Measurements from ENCODE around the gene CELA1.
"Not testable (repeated sequence)": the region's sequence is repeated elsewhere in the genome, so short reads cannot be mapped to it uniquely, and the experiment has no call there.

Gene CELA1

GRCh38 chr12:51341251-51342007, 5.0 kb downstream of the CELA1 start:
- DNase-seq, result peak; percentile 46

- no peak for DNase-seq
These were observed 6.7 kb downstream of the CELA1 start for GRCh38 chr12:51339750-51340149.

DNA sequence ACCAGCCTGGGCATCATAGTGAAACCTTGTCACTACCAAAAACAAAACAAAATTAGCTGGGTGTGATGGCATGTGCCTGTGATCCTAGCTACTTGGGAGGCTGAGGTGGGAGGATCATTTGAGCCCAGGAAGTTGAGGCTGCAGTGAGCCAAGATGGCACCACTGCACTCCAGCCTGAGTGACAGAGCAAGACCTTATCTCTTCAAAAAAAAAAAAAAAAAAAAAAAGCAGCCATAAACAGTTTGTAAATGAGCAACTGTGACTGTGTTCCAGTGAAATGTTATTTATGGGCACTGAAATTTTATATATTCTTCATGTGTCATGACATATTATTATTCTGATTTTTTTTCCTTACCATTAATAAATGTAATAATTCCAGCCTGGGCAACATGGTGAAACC, 9.1 kb downstream of the CELA1 start:
- not testable (repeated sequence) for DNase-seq

- no peak for DNase-seq
These were observed 10.5 kb downstream of the CELA1 start for GRCh38 chr12:51335931-51336330.

DNA sequence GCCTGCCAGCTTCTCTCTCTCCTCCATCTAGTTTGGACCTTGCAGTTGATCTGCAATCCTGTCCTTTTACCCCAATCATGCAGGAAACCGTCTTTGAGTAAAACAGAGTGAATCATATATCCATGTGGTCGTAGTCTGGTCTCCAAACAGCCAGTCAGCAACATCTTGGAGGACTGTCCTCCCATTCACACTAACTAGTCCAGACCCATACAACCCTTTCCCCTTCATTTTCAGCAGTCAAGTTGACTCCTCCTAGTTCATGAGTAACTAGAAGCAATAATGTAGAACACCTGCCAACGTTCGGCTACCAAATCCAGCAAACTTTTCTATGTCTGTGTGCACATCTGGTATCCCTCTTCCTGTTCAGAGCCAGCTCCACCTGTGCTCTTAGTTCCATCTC, 11.7 kb downstream of the CELA1 start:
- no peak for DNase-seq

GRCh38 chr12:51333536-51333935, 12.9 kb downstream of the CELA1 start:
- DNase-seq, result no peak

- no peak for DNase-seq
These were observed 16.3 kb downstream of the CELA1 start for GRCh38 chr12:51330186-51330585.

GRCh38 chr12:51329742-51330141, 16.7 kb downstream of the CELA1 start:
- DNase-seq, result no peak

DNA sequence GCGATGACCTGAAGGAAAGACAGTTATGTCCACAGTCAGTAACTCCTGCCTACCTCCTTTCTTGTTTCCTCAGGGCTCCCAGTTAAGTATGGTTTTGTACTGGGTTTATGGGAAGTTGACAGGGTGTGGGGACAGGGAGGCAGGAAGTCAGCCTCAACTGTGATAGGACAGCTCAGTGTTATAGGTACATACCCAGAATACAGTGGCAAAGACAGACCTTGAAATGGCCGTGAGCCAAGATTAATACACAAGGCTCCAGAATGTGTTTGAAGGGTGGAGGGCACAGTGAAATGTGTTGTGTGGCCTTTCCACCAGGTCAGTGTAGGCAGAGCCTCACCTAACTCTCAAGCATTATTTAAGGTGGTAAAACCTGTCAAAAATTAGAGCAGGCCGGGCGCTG, 17.9 kb downstream of the CELA1 start:
- DNase-seq, result no peak

DNA sequence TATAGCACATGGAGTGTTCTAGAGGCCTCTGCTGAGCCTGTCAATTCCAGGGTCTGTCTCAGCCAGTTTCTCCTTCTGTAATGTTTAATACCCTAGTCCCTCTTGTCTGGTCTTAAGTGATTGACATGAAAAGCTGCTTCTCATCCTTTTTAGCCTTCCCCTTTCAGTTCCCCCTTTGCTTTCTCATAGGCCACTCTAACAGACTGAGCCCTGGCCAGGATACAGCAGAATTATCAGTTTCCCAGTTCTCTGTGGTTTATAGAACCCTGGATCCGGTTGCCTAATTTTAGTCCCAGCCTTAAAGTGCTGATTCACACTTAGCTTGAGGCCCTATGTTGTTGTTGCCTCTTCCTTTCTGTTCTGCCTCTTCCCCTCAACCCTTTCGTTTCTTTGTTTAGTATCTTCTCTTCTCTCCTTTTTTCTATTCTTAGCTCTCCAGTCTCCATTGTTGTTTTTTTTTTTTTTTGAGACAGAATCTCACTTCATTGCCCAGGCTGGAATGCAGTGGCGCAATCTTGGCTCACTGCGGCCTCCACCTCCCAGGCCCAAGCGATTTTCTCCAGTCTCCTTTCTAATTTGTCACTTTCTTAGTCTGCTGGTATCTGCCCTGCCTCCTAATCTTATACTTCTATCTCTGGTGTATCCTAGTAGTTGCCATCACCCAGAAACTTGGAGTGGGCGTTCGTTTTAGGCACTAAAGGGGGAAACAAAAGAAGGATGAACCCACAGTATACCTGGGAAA, 19.6 kb downstream of the CELA1 start:
- DNase-seq, result no peak

DNA sequence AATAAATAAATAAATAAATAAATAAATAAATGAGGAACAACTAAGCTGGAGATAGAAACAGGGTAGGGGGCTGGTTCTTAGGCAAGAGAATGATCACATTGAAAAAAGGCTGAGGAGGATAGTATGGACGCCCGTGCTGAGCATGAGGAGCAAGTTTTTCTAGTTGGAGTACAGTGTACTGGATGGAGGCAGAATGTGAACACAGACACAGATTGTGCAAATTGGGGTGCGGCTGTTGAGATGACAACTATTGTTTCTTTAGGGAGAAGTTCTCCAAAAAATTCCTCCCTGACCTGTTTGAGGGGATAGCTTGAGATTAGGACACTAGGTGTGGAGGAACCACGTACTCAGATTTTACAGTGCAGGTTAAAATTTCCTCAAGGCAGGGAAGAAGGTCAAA, 21.5 kb downstream of the CELA1 start:
- no peak for DNase-seq

DNA sequence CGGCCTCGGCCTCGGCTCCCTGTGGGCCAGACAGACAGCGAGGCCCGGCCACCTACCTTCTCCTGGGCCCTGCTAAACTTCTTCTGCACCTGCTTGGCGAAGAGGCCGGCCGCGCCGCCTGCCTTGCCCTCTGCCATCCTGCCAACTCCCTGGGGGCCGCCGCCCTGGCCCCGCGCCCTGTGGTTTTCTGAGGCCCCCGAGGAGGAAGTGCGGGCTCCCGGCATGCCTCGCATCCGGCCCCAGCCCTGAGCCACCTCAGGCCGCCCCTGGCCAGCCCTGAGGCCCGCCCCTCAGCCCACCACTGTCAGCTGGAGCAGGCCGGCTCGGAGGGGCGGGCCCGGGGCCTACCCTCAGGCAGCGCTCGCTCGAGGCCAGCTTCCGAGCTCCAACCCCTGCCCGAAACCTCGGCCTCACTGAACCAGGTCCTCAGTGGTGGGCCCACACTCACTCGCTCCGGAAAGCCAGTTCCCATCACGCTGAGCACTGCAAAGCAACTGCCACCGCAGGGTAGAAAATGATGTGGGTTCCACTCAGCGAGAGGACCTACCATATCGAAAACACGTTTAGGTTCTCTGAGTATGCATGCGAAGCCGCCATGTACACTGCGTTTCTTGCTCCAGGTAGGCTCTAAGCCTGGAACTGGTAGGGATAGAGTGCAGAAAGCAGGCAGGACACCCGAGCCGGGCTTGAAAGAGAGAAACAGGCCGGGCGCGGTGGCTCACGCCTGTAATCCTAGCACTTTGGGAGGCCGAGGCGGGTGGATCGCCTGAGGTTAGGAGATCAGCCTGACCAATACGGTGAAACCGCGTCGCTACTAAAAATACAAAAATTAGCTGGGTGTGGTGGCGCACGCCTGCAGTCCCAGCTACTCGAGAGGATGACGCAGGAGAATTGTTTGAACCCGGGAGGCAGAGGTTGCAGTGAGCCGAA, 22.2 kb downstream of the CELA1 start, which contains the start of gene BIN2:
Gene BIN2 (minus strand): TSS at position 209 of the 930 bp plus-strand sequence. CDS start 72 bp downstream, at position 137.
- DNase-seq, result no peak

GRCh38 chr12:51323317-51323960, 23.0 kb downstream of the CELA1 start:
- DNase-seq, result no peak

DNA sequence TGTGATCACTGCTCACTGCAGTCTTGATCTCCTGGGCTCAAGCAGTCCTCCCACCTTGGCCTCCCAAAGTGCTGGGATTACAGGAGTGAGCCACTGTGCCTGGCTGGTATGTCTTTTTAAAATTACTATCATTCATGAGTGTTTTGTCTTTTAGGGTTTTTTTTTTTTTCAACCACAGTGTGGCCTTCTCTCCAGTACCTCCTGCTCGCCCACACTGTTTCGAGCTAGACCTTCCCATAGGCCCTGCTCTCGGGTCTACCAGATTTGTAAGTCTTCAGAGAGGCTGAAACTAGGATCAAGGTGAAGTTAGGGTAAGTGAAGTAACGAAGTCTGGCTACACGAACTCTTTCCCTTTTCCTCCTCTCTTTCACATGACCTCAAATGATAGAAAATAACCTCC, 24.0 kb downstream of the CELA1 start:
- DNase-seq, result no peak

DNA sequence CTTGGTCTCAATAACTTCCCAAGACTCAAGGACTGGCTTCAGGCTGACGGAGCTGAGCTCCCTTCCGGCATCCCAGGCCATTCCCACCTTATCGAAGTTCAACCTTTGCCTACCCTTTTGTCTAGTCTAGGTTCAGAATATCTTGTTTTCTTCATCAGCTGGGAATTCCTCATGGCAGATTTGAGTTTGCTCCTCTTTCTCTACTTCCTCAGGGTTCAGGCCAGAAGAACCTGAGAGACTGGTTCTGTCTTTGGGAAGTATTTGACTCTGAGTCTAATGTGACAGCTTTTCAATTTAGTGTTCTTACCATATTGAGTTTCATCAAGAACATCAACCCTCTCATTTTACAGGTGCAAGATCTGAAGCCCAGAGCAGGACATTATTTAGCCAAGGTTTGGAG, 24.6 kb downstream of the CELA1 start:
- DNase-seq, result no peak

- no peak for DNase-seq
These were observed 25.7 kb downstream of the CELA1 start for GRCh38 chr12:51320695-51321320.

GRCh38 chr12:51320311-51320694, 26.2 kb downstream of the CELA1 start:
- DNase-seq, result no peak

DNA sequence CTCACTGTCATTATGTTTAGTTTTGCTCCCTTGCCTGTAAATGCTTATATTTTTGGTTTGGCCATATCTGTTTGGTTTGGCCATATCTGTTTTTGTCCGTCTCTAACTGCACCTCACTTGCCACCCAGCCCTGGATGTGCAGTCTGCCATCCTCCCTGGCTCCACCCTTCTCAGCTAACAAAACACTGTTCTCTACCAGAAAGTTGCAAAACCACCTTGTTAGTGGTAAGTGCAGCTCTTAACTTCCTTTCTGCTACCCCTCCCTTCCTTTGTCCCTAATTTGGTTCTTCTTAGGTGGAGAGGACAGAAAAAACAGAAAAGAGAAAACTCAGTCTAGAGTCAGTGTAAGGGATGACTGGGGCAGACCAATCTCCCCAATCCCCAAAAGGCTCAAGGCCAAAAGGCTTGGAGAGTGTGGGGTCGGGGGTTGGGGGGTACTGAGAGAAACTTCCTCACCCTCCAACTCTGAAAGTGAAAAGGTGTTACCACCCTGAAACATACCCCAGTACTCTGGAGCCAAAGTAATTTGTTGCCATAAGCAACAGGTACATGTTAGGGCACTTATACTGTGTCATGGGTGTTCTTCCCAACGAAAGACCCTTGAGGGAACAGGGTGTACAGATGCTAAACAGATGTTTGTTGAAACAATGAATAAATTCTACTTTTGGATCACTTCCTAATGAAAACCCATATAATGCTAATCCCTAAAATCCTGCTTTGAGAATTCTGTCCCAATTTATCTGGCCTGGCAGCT, 27.5 kb downstream of the CELA1 start:
- DNase-seq, result no peak

DNA sequence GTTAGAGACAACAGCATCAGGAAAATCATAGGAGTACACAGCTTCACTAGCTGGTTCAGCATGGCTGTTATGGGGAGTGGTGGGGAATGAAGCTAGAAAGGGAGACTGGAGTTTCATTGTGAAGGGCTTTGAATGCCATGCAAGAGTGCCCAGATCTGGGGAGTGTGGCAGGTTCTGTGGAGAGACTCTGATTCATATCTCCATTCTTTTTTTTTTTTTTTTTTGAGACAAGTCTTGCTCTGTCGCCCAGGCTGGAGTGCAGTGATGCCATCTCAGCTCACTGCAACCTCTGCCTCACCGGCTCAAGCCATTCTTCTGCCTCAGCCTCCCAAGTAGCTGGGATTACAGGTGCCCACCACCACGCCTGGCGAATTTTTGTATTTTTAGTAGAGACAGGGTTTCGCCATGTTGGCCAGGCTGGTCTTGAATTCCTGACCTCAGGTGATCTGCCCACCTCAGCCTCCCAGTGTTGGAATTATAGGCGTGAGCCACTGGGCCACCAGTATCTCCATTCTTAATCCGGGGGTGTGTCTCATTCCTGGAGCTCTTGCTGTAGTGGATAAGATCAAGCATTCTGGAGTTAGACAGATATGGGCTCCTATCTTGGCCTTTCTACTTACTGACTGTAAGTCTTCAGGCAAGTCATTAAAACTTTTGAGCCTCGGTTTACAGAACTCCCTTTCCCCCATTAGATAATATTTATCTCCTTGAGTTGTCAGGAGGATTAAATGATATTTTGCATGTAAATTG, 28.2 kb downstream of the CELA1 start:
- DNase-seq, result not testable (repeated sequence)

DNA sequence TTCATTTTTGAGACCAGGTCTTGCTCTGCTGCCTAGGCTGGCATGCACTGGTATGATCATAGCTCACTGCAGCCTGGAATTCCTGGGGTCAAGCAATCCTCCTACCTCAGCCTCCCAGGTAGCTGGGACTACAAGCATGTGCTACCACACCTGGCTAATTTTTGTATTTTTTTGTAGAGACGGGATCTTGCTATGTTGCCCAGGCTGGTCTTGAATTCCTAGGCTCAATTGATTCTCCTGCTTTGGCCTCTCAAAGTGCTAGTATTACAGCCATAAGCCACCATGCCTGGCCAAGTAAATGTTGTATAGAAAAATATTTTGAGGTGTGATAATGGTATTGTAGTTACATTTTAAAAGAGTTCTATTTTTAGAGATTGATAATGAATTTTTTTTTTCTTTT, 35.1 kb downstream of the CELA1 start:
- no peak for DNase-seq

Measured in NCI-H1105 treated with DMSO at 0.1 percent for 48 hours (cell line).